ENCODE results near the gene ASTN2. TPM values are rescaled to one million over a fixed set of nuclear protein-coding genes. Genes with fewer than 3 reads are reported as not detected.

ASTN2 gene
- total and polyA plus RNA-seq, 9 of the 15 experiments (the other 6 are each of a cell fraction or from before 2014, with no cell fraction given): 0.56 to 3.5 (median 1.9) TPM

- TF ChIP-seq, protein P1, sequence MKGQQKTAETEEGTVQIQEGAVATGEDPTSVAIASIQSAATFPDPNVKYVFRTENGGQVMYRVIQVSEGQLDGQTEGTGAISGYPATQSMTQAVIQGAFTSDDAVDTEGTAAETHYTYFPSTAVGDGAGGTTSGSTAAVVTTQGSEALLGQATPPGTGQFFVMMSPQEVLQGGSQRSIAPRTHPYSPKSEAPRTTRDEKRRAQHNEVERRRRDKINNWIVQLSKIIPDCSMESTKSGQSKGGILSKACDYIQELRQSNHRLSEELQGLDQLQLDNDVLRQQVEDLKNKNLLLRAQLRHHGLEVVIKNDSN (CRISPR knock-in tag; IDR thresholded peaks at IDR 0.05): peak; percentile 44; the same call in 1 of the 2 replicates
- TF ChIP-seq TSC22D4 (tag; IDR thresholded peaks at IDR 0.05) (no peak), L3MBTL2 (IDR thresholded peaks at IDR 0.05) (peak; percentile 61), CREM (IDR thresholded peaks at IDR 0.05; ENCODE audit: low read depth) (peak; percentile 41; the same call in 1 of the 2 replicates), MEIS2 (IDR thresholded peaks at IDR 0.05; ENCODE audit: partially characterized antibody) (peak; percentile 64), MAX (CRISPR knock-in tag; IDR thresholded peaks at IDR 0.05) (peak; percentile 42), ZNF232 (CRISPR knock-in tag; IDR thresholded peaks at IDR 0.05) (no peak), E2F6 (IDR thresholded peaks at IDR 0.05; ENCODE audit: borderline replicate concordance in 1 of 2, extremely low read depth in 1 of 2, insufficient read depth in 1 of 2, insufficient read length in 1 of 2, low read depth in 1 of 2, low read length in 1 of 2, poor library complexity in 1 of 2, severe bottlenecking in 1 of 2) (peak in 1 of 2 experiments; percentile 29), ETV1 (tag; conservative IDR thresholded peaks at IDR 0.05; ENCODE audit: low read depth) (0 out of 2 replicates have a peak, but pooled peaks have one; percentile 5), STAT6 (CRISPR knock-in tag; IDR thresholded peaks at IDR 0.05) (no peak), CAMTA2 (CRISPR knock-in tag; conservative IDR thresholded peaks at IDR 0.05) (no peak), NR2C1 (IDR thresholded peaks at IDR 0.05) (no peak), NR2C1 (tag; IDR thresholded peaks at IDR 0.05) (0 out of 2 replicates have a peak, but pooled peaks have one; percentile 33), FOXK2 (conservative IDR thresholded peaks at IDR 0.05 in 1 of 2, IDR thresholded peaks at IDR 0.05 in 1 of 2; ENCODE audit: low read depth in 2 of 2) (no peak), HDAC8 (tag; IDR thresholded peaks at IDR 0.05) (no peak), ZBTB1 (CRISPR knock-in tag; IDR thresholded peaks at IDR 0.05; ENCODE audit: borderline replicate concordance, low read depth) (no peak), HDAC2 (IDR thresholded peaks at IDR 0.05) (no peak), STAG1 (CRISPR knock-in tag; IDR thresholded peaks at IDR 0.05; ENCODE audit: borderline replicate concordance) (no peak)
- TF ChIP-seq, protein P2, sequence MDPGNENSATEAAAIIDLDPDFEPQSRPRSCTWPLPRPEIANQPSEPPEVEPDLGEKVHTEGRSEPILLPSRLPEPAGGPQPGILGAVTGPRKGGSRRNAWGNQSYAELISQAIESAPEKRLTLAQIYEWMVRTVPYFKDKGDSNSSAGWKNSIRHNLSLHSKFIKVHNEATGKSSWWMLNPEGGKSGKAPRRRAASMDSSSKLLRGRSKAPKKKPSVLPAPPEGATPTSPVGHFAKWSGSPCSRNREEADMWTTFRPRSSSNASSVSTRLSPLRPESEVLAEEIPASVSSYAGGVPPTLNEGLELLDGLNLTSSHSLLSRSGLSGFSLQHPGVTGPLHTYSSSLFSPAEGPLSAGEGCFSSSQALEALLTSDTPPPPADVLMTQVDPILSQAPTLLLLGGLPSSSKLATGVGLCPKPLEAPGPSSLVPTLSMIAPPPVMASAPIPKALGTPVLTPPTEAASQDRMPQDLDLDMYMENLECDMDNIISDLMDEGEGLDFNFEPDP (CRISPR knock-in tag; IDR thresholded peaks at IDR 0.05): no peak
- TF ChIP-seq, protein P3, sequence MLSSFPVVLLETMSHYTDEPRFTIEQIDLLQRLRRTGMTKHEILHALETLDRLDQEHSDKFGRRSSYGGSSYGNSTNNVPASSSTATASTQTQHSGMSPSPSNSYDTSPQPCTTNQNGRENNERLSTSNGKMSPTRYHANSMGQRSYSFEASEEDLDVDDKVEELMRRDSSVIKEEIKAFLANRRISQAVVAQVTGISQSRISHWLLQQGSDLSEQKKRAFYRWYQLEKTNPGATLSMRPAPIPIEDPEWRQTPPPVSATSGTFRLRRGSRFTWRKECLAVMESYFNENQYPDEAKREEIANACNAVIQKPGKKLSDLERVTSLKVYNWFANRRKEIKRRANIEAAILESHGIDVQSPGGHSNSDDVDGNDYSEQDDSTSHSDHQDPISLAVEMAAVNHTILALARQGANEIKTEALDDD (IDR thresholded peaks at IDR 0.05): no peak
- TF ChIP-seq, protein P4, sequence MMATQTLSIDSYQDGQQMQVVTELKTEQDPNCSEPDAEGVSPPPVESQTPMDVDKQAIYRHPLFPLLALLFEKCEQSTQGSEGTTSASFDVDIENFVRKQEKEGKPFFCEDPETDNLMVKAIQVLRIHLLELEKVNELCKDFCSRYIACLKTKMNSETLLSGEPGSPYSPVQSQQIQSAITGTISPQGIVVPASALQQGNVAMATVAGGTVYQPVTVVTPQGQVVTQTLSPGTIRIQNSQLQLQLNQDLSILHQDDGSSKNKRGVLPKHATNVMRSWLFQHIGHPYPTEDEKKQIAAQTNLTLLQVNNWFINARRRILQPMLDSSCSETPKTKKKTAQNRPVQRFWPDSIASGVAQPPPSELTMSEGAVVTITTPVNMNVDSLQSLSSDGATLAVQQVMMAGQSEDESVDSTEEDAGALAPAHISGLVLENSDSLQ (IDR thresholded peaks at IDR 0.05): 0 out of 2 replicates have a peak, but pooled peaks have one; percentile 13
Observed at GRCh38 chr9:116480700-116481099, 934.2 kb downstream of the ASTN2 start (continued).

All from K562 (cell line).